PC-3 (cell line): ENCODE measurements around the gene RAB1A. TPM values are rescaled to one million over a fixed set of nuclear protein-coding genes. Genes with fewer than 3 reads are reported as not detected.

Experiments
- ATAC-seq: fragments of 200-7000 bp; cut with Tn5 transposase; 2 replicates; pipeline ENCODE4 v1.9.1; 2020; ENCODE audit warnings: mild to moderate bottlenecking, moderate library complexity
- BruUV-seq: library from RNA; stranded (reverse); fragments of 400-500 nt; replicated peaks from 2 replicates; lab custom pipeline; 2021; lab: Mats Ljungman, UMichigan
- CTCF ChIA-PET: fragments of 300-600 bp; sonication (Branson Sonifier 250); formaldehyde crosslinking; loops from one replicate; lab custom pipeline; 2022; ENCODE audit warnings: antibody characterized with exemption; lab: Charles Lee
- POLR2A ChIA-PET: fragments of 300-600 bp; sonication (Branson Sonifier 250); formaldehyde crosslinking; loops from one replicate; lab custom pipeline; 2022; ENCODE audit warnings: antibody characterized with exemption; ENCODE audit not compliant: unreplicated experiment; lab: Charles Lee
- DNase-seq: peaks from one replicate; pipeline ENCODE4 v3.0.0-alpha.2; 2015
- H2AFZ ChIP-seq: fragments of 300-600 bp; sonication (generic); 2 replicates; pipeline ENCODE4 v1.6.0; 2016; ENCODE audit warnings: antibody characterized with exemption, low read length
- H3F3A ChIP-seq: fragments of 300-600 bp; sonication (generic); one replicate; pipeline ENCODE4 v1.6.0; 2017; ENCODE audit warnings: antibody characterized with exemption, low read length, control low read depth, mild to moderate bottlenecking; ENCODE audit not compliant: unreplicated experiment
- H3K27ac ChIP-seq: fragments of 300-600 bp; sonication (generic); 2 replicates; pipeline ENCODE4 v1.5.1; 2016; ENCODE audit warnings: mild to moderate bottlenecking, low read length
- H3K27me3 ChIP-seq: fragments of 300-600 bp; sonication (generic); 2 replicates; pipeline ENCODE4 v1.6.1; 2016; ENCODE audit warnings: low read length, mixed read lengths
- H3K36me3 ChIP-seq: fragments of 300-600 bp; sonication (generic); 2 replicates; pipeline ENCODE4 v1.6.1; 2016; ENCODE audit warnings: low read depth, mixed run types, low read length, mixed read lengths
- H3K4me1 ChIP-seq: fragments of 300-600 bp; sonication (generic); 2 replicates; pipeline ENCODE4 v1.5.1; 2016; ENCODE audit warnings: low read length; ENCODE audit not compliant: insufficient read depth
- H3K4me2 ChIP-seq: fragments of 300-600 bp; sonication (generic); 2 replicates; pipeline ENCODE4 v1.6.0; 2016; ENCODE audit warnings: low read length
- H3K4me3 ChIP-seq: fragments of 300-600 bp; sonication (generic); 2 replicates; pipeline ENCODE4 v1.5.1; 2016; ENCODE audit warnings: mild to moderate bottlenecking, low read length, mixed read lengths
- H3K79me2 ChIP-seq: fragments of 300-600 bp; sonication (generic); 2 replicates; pipeline ENCODE4 v1.6.1; 2017; ENCODE audit warnings: low read length, mixed read lengths
- H3K9ac ChIP-seq: fragments of 300-600 bp; sonication (generic); 2 replicates; pipeline ENCODE4 v1.6.0; 2016; ENCODE audit warnings: mild to moderate bottlenecking, low read length
- H3K9me2 ChIP-seq: fragments of 300-600 bp; sonication (generic); replicated peaks from 2 replicates; pipeline ENCODE4 v1.6.1; 2016; ENCODE audit warnings: mixed run types, low read length, mixed read lengths
- H3K9me3 ChIP-seq: fragments of 300-600 bp; sonication (generic); 2 replicates; pipeline ENCODE4 v1.6.1; 2016; ENCODE audit warnings: low read length, mixed read lengths
- H4K20me1 ChIP-seq: fragments of 300-600 bp; sonication (generic); 2 replicates; pipeline ENCODE4 v1.6.1; 2016; ENCODE audit warnings: low read length, mixed read lengths
- EZH2 ChIP-seq: fragments of 300-600 bp; sonication (generic); IDR thresholded peaks from one replicate; pipeline ENCODE4 v1.6.1; 2017; ENCODE audit warnings: antibody characterized with exemption, mild to moderate bottlenecking, low read length; ENCODE audit not compliant: unreplicated experiment
- EZH2phosphoT487 ChIP-seq: fragments of 300-600 bp; sonication (generic); IDR thresholded peaks from 2 replicates; pipeline ENCODE4 v1.6.1; 2018; ENCODE audit warnings: mild to moderate bottlenecking, antibody characterized with exemption, low read length, borderline replicate concordance
- intact Hi-C: fragments of 100-400 bp; cut with micrococcal nuclease; formaldehyde crosslinking; loops from 2 replicates; pipeline ENCODE4 v1.9.0; 2023
- total RNA-seq: library from RNA; depleted of rRNA; stranded (reverse); fragments of >200 nt; gene quantifications from 2 replicates; pipeline ENCODE4 v1.2.3, GENCODE V29; 2014
- TF ChIP-seq, protein P1 (sequence below): fragments of 300-600 bp; sonication (generic); conservative IDR thresholded peaks from 2 replicates; pipeline ENCODE4 v1.5.1; 2017; ENCODE audit warnings: antibody characterized with exemption, low read depth, mild to moderate bottlenecking, low read length

Gene RAB1A
- total RNA-seq, 1 experiment from 2014 or later, result 96.9 TPM

- Histone ChIP-seq H3K27ac (no peak overlapping the region), H3K27me3 (no peaks in the 10 kb centered on the region), H2AFZ (no peak overlapping the region), H3F3A (no peaks in the 10 kb centered on the region), H4K20me1 (no peaks in the 10 kb centered on the region), H3K9ac (no peak overlapping the region), H3K4me2 (no peak overlapping the region), H3K79me2 (no peaks in the 10 kb centered on the region), H3K9me2 (no peaks in the 10 kb centered on the region), H3K9me3 (peaks cover 7% of the 10 kb centered on the region; the same call in 1 of the 2 replicates), H3K36me3 (peaks cover 10% of the 10 kb centered on the region; the same call in 1 of the 2 replicates), H3K4me3 (no peak overlapping the region), H3K4me1 (no peaks in the 10 kb centered on the region)
- no peak for TF ChIP-seq EZH2phosphoT487
- TF ChIP-seq, protein P1, sequence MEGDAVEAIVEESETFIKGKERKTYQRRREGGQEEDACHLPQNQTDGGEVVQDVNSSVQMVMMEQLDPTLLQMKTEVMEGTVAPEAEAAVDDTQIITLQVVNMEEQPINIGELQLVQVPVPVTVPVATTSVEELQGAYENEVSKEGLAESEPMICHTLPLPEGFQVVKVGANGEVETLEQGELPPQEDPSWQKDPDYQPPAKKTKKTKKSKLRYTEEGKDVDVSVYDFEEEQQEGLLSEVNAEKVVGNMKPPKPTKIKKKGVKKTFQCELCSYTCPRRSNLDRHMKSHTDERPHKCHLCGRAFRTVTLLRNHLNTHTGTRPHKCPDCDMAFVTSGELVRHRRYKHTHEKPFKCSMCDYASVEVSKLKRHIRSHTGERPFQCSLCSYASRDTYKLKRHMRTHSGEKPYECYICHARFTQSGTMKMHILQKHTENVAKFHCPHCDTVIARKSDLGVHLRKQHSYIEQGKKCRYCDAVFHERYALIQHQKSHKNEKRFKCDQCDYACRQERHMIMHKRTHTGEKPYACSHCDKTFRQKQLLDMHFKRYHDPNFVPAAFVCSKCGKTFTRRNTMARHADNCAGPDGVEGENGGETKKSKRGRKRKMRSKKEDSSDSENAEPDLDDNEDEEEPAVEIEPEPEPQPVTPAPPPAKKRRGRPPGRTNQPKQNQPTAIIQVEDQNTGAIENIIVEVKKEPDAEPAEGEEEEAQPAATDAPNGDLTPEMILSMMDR, result no peak
- TF ChIP-seq EZH2, result no peak
- DNase-seq, result no peak
- intact Hi-C loops, result no loop called here
- ChIA-PET CTCF (no interaction called here), POLR2A (no interaction called here)
- BruUV-seq, result no TSS peak
- ATAC-seq, result no peak
These were observed 84.3 kb downstream of the RAB1A start for GRCh38 chr2:65045651-65046050.

DNA sequence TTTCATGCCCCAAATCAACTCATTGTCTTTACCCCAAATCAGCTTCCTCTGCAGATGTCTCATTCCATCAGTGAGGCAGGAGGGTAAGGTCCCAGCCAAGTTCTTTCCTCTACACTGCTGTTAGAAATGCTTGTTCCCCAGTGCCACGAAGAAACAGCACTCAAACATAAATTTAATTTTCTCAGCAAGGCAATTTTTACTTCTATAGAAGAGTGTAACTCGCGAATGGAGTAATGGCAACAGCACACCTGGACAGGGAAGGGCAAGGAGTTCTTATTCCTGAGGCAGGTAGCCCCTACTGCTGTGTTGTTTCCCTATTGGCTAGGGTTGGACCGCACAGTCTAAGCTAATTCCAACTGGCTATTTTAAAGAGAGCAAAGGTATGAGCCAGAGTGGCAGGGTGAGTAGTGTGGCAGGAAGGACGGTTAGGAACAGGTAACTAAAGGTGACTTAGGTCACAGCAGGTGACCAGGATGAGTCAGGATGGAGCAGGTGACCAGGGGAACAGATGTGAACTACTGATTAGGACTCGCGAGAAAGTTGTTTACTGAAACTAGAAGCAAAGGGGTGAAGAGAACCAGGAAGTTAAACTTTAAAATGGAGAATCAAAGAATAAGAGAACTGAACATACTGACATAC lies 85.7 kb downstream of the RAB1A start:
- Histone ChIP-seq H4K20me1 (no peaks in the 10 kb centered on the region), H3K79me2 (no peaks in the 10 kb centered on the region), H3K4me3 (no peak overlapping the region), H3K36me3 (peaks cover 10% of the 10 kb centered on the region; the same call in 1 of the 2 replicates), H3K9ac (no peak overlapping the region), H2AFZ (no peak overlapping the region), H3K27ac (no peak overlapping the region), H3K9me3 (peaks cover 7% of the 10 kb centered on the region; the same call in 1 of the 2 replicates), H3K9me2 (no peaks in the 10 kb centered on the region), H3K4me2 (no peak overlapping the region), H3K27me3 (no peaks in the 10 kb centered on the region), H3F3A (no peaks in the 10 kb centered on the region), H3K4me1 (no peaks in the 10 kb centered on the region)
- no peak for DNase-seq
- TF ChIP-seq EZH2phosphoT487, result no peak
- TF ChIP-seq, protein P1, result no peak
- TF ChIP-seq EZH2, result no peak
- no peak for ATAC-seq
- ChIA-PET POLR2A (no interaction called here), CTCF (no interaction called here)
- intact Hi-C loops, result no loop called here
- BruUV-seq, result no TSS peak

GRCh38 chr2:65043001-65043400 lies 86.9 kb downstream of the RAB1A start:
- Histone ChIP-seq H3K27me3 (no peaks in the 10 kb centered on the region), H3K9me2 (no peaks in the 10 kb centered on the region), H3F3A (no peaks in the 10 kb centered on the region), H3K4me3 (no peak overlapping the region), H3K9me3 (peaks cover 7% of the 10 kb centered on the region; the same call in 1 of the 2 replicates), H3K4me2 (no peak overlapping the region), H3K36me3 (peaks cover 10% of the 10 kb centered on the region; the same call in 1 of the 2 replicates), H4K20me1 (no peaks in the 10 kb centered on the region), H3K79me2 (no peaks in the 10 kb centered on the region), H2AFZ (no peak overlapping the region), H3K9ac (no peak overlapping the region), H3K4me1 (no peaks in the 10 kb centered on the region), H3K27ac (no peak overlapping the region)
- intact Hi-C loops, result no loop called here
- DNase-seq (no peak), ATAC-seq (no peak)
- POLR2A ChIA-PET, result no interaction called here
- CTCF ChIA-PET, result no interaction called here
- no TSS peak for BruUV-seq
- TF ChIP-seq, protein P1, result no peak
- TF ChIP-seq EZH2phosphoT487 (no peak), EZH2 (no peak)
